GM19452 (cell line): ENCODE measurements around the gene TRIM41.
"Not testable (repeated sequence)": the region's sequence is repeated elsewhere in the genome, so short reads cannot be mapped to it uniquely, and the experiment has no call there.

Experiments
- ATAC-seq: cut with Tn5 transposase; IDR thresholded peaks from one replicate; pipeline ENCODE4 v1.9.1; 2021; ENCODE audit not compliant: unreplicated experiment

TRIM41 gene

GRCh38 chr5:181210148-181210547 is 12.9 kb upstream of the TRIM41 start:
- not testable (repeated sequence) for ATAC-seq

- ATAC-seq, result not testable (repeated sequence)
Measured at GRCh38 chr5:181210698-181211097, 12.4 kb upstream of the TRIM41 start.

GRCh38 chr5:181211208-181211607 is 11.9 kb upstream of the TRIM41 start:
- no peak for ATAC-seq

- no peak for ATAC-seq
Measured at GRCh38 chr5:181212080-181212479, 11.0 kb upstream of the TRIM41 start.

- no peak for ATAC-seq
Measured at GRCh38 chr5:181212934-181213333, 10.1 kb upstream of the TRIM41 start.

GRCh38 chr5:181214249-181214648 is 8.8 kb upstream of the TRIM41 start:
- not testable (repeated sequence) for ATAC-seq

GRCh38 chr5:181215997-181216989 is 6.8 kb upstream of the TRIM41 start:
- ATAC-seq, result no peak

- ATAC-seq, result peak; percentile 8
Measured at GRCh38 chr5:181217111-181217802, 5.8 kb upstream of the TRIM41 start.

- peak; percentile 15 for ATAC-seq
Measured at GRCh38 chr5:181217803-181218062, 5.3 kb upstream of the TRIM41 start.

- ATAC-seq, result no peak
Measured at GRCh38 chr5:181218795-181219124, 4.3 kb upstream of the TRIM41 start.

- ATAC-seq, result no peak
Measured at GRCh38 chr5:181219262-181220177, 3.6 kb upstream of the TRIM41 start.

GRCh38 chr5:181220178-181220515 is 2.9 kb upstream of the TRIM41 start:
- no peak for ATAC-seq

- no peak for ATAC-seq
Measured at GRCh38 chr5:181221105-181221791, 1.8 kb upstream of the TRIM41 start.

GRCh38 chr5:181221792-181222629 is 1.1 kb upstream of the TRIM41 start:
- peak; percentile 37 for ATAC-seq

- no peak for ATAC-seq
Measured at GRCh38 chr5:181222630-181223057, 437 bp upstream of the TRIM41 start.

- no peak for ATAC-seq
Measured at GRCh38 chr5:181223729-181224389, 778 bp downstream of the TRIM41 start.

GRCh38 chr5:181224390-181225229 is 1.5 kb downstream of the TRIM41 start:
- ATAC-seq, result no peak

- ATAC-seq, result no peak
Measured at GRCh38 chr5:181229996-181230395, 6.9 kb downstream of the TRIM41 start.
